Keratinocyte (primary cell): ENCODE data around the gene RALY.

Source experiments
- CTCF ChIP-seq, 3 experiments: IDR thresholded peaks in 1 of 3; conservative IDR thresholded peaks in 1 of 3; optimal IDR thresholded peaks in 1 of 3; 2 replicates in 2 of 3; 3 replicates in 1 of 3; pipeline versions ENCODE3 to v1.5.1; 2011; ENCODE audit warnings: low read length in 3 of 3, mild to moderate bottlenecking in 3 of 3, moderate library complexity in 2 of 3, control low read depth in 1 of 3, inconsistent platforms in 1 of 3; ENCODE audit not compliant: insufficient read depth in 2 of 3; ENCODE audit errors: extremely low read depth in 1 of 3
- EZH2 ChIP-seq: IDR thresholded peaks from one replicate; pipeline ENCODE4 v1.6.1; 2012; ENCODE audit warnings: inconsistent platforms, mild to moderate bottlenecking, low read length, moderate library complexity

GRCh38 chr20:34014878-34015277 is 21.2 kb downstream of the RALY start:
- TF ChIP-seq CTCF (optimal IDR thresholded peaks at IDR 0.05 in 1 of 3, IDR thresholded peaks at IDR 0.05 in 1 of 3, conservative IDR thresholded peaks at IDR 0.05 in 1 of 3; ENCODE audit: extremely low read depth in 1 of 3, insufficient read depth in 2 of 3, low read length in 3 of 3) (no peak), EZH2 (no peak)
